Ishikawa (cell line): ENCODE data around the gene NAT16.

Experiments
- CEBPB ChIP-seq: IDR thresholded peaks from 2 replicates; pipeline ENCODE4 v1.6.1; 2012
- CREB1 ChIP-seq: IDR thresholded peaks from 2 replicates; pipeline ENCODE4 v1.6.1; 2012; ENCODE audit warnings: low read depth
- EGR1 ChIP-seq: IDR thresholded peaks from 2 replicates; pipeline ENCODE4 v1.6.1; 2012
- EP300 ChIP-seq: IDR thresholded peaks from 2 replicates; pipeline ENCODE4 v1.6.1; 2012; ENCODE audit warnings: borderline replicate concordance
- FOXM1 ChIP-seq: IDR thresholded peaks from 2 replicates; pipeline ENCODE4 v1.6.1; 2012; ENCODE audit warnings: low read depth, borderline replicate concordance
- MAX ChIP-seq: IDR thresholded peaks from 2 replicates; pipeline ENCODE4 v1.6.1; 2012
- NFIC ChIP-seq: IDR thresholded peaks from 2 replicates; pipeline ENCODE4 v1.6.1; 2012
- RAD21 ChIP-seq: IDR thresholded peaks from 2 replicates; pipeline ENCODE4 v1.6.1; 2012; ENCODE audit warnings: low read depth
- TAF1 ChIP-seq: IDR thresholded peaks from 2 replicates; pipeline ENCODE4 v1.6.1; 2012; ENCODE audit warnings: low read depth, mild to moderate bottlenecking
- TCF12 ChIP-seq: IDR thresholded peaks from 2 replicates; pipeline ENCODE4 v1.6.1; 2012; ENCODE audit warnings: low read depth
- TEAD4 ChIP-seq: IDR thresholded peaks from 2 replicates; pipeline ENCODE4 v1.6.1; 2012
- YY1 ChIP-seq: IDR thresholded peaks from 2 replicates; pipeline ENCODE4 v1.6.1; 2012; ENCODE audit warnings: low read depth
- ZBTB7A ChIP-seq: IDR thresholded peaks from 2 replicates; pipeline ENCODE4 v1.6.1; 2012; ENCODE audit warnings: low read depth
- TF ChIP-seq, protein P1 (sequence below): IDR thresholded peaks from 2 replicates; pipeline ENCODE4 v1.6.1; 2012; ENCODE audit warnings: low read depth, mild to moderate bottlenecking
- TF ChIP-seq, protein P2 (sequence below): IDR thresholded peaks from 2 replicates; pipeline ENCODE4 v1.6.1; 2012

Gene NAT16

DNA sequence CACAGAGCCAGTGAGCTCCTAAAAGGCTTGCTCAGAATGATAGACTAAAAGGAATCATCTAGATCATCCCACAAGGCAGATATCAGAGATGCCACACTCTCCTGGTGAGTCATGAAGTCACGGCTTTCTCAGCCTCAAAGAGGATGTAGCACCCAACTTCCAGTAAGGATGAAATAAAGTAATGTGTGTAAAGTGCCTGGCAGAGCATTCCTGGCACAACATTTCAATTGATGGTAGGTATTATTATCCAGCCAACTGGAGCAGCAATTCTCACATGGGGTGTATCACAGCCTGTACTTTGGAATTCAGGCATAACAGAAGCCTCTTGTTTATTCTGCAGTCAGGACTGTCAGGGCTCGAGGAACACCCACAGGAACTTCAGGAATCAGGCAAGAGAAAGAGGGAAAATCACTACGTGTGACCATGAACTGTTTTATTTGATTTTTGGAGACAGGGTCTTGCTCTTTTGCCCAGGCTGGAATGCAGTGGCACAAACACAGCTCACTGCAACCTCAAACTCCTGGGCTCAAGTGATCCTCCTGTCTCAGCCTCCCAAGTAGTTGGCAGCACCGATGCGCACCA, 5.3 kb upstream of the NAT16 start:
- TF ChIP-seq CREB1: no peak

DNA sequence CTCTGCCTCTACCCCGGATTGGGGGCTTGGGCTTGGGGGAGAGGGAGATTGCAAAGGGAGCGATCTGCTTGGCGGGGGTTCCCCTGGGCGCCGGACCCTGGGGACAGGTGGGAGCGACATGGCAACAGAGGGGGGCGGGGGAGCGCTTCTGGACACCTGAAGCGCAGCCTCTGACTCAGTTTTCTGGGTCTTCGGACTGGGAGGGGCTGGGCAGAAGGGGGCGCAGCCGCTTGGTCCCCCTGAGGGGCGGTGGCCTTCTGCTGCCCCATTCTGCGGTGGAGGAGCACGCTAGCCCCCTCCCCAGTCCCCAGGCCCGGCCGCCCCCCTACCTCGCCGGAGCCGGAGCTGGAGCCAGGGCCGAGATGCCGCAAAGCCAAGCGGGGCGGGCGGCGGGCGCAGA, 380 bp downstream of the NAT16 start:
- TF ChIP-seq CREB1: no peak
- no peak for TF ChIP-seq TAF1
- no peak for TF ChIP-seq YY1
- TF ChIP-seq MAX: no peak
- TF ChIP-seq EGR1: no peak
- TF ChIP-seq RAD21: no peak
- no peak for TF ChIP-seq EP300
- no peak for TF ChIP-seq FOXM1

- TF ChIP-seq EGR1 (no peak), MAX (no peak)
- TF ChIP-seq, protein P1, sequence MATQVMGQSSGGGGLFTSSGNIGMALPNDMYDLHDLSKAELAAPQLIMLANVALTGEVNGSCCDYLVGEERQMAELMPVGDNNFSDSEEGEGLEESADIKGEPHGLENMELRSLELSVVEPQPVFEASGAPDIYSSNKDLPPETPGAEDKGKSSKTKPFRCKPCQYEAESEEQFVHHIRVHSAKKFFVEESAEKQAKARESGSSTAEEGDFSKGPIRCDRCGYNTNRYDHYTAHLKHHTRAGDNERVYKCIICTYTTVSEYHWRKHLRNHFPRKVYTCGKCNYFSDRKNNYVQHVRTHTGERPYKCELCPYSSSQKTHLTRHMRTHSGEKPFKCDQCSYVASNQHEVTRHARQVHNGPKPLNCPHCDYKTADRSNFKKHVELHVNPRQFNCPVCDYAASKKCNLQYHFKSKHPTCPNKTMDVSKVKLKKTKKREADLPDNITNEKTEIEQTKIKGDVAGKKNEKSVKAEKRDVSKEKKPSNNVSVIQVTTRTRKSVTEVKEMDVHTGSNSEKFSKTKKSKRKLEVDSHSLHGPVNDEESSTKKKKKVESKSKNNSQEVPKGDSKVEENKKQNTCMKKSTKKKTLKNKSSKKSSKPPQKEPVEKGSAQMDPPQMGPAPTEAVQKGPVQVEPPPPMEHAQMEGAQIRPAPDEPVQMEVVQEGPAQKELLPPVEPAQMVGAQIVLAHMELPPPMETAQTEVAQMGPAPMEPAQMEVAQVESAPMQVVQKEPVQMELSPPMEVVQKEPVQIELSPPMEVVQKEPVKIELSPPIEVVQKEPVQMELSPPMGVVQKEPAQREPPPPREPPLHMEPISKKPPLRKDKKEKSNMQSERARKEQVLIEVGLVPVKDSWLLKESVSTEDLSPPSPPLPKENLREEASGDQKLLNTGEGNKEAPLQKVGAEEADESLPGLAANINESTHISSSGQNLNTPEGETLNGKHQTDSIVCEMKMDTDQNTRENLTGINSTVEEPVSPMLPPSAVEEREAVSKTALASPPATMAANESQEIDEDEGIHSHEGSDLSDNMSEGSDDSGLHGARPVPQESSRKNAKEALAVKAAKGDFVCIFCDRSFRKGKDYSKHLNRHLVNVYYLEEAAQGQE: no peak
These were observed 976 bp downstream of the NAT16 start for GRCh38 chr7:101179117-101179516.

GRCh38 chr7:101177644-101178043, 2.4 kb downstream of the NAT16 start:
- TF ChIP-seq CREB1: no peak
- no peak for TF ChIP-seq MAX
- TF ChIP-seq FOXM1: no peak
- TF ChIP-seq NFIC: no peak
- no peak for TF ChIP-seq TCF12
- no peak for TF ChIP-seq EP300
- TF ChIP-seq TEAD4: no peak
- TF ChIP-seq CEBPB: no peak
- TF ChIP-seq RAD21: no peak
- no peak for TF ChIP-seq ZBTB7A
- TF ChIP-seq EGR1: no peak
- TF ChIP-seq, protein P1: no peak
- TF ChIP-seq TAF1: no peak
- TF ChIP-seq, protein P2, sequence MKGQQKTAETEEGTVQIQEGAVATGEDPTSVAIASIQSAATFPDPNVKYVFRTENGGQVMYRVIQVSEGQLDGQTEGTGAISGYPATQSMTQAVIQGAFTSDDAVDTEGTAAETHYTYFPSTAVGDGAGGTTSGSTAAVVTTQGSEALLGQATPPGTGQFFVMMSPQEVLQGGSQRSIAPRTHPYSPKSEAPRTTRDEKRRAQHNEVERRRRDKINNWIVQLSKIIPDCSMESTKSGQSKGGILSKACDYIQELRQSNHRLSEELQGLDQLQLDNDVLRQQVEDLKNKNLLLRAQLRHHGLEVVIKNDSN: no peak
- no peak for TF ChIP-seq YY1

GRCh38 chr7:101175664-101176063, 4.4 kb downstream of the NAT16 start:
- TF ChIP-seq EGR1: no peak
- TF ChIP-seq, protein P2: no peak
- no peak for TF ChIP-seq TAF1
- no peak for TF ChIP-seq TCF12
- no peak for TF ChIP-seq CEBPB
- no peak for TF ChIP-seq MAX
- TF ChIP-seq NFIC: no peak
- TF ChIP-seq EP300: no peak
- TF ChIP-seq FOXM1: no peak
- TF ChIP-seq, protein P1: no peak
- no peak for TF ChIP-seq CREB1
- TF ChIP-seq TEAD4: no peak
